Liver (tissue), 9 donors: Measurements from ENCODE around the gene NOS3. TPM values are rescaled to one million over a fixed set of nuclear protein-coding genes. Genes with fewer than 3 reads are reported as not detected.

Source experiments
- DNase-seq: peaks from one replicate; pipeline ENCODE4 v3.0.0-alpha.2; 2017; ENCODE audit warnings: low spot score
- H3K27ac ChIP-seq, 2 donors: one replicate each; pipeline ENCODE4 v1.7.0; 2013; ENCODE audit warnings: inconsistent platforms in 2 of 2, low read length in 2 of 2, control low read depth in 1 of 2, low read depth in 1 of 2, mild to moderate bottlenecking in 1 of 2
- H3K27me3 ChIP-seq, 4 donors: one replicate each; pipeline versions ENCODE4 v1.6.1 to v1.7.0; 2013; ENCODE audit warnings: low read length in 3 of 4, inconsistent platforms in 1 of 4, mild to moderate bottlenecking in 1 of 4, moderate library complexity in 1 of 4; ENCODE audit not compliant: control insufficient read depth in 4 of 4, insufficient read depth in 4 of 4
- H3K36me3 ChIP-seq, 4 donors: one replicate each; pipeline versions ENCODE4 v1.6.1 to v1.7.0; 2013; ENCODE audit warnings: low read length in 3 of 4, mild to moderate bottlenecking in 3 of 4, low read depth in 1 of 4, moderate library complexity in 1 of 4; ENCODE audit not compliant: control insufficient read depth in 4 of 4, insufficient read depth in 3 of 4
- H3K4me1 ChIP-seq, 4 donors: one replicate each; pipeline versions ENCODE4 v1.6.1 to v1.7.0; 2013; ENCODE audit warnings: low read length in 3 of 4, mild to moderate bottlenecking in 3 of 4, moderate library complexity in 1 of 4; ENCODE audit not compliant: control insufficient read depth in 4 of 4, insufficient read depth in 4 of 4
- H3K4me3 ChIP-seq, 3 donors: one replicate each; pipeline versions ENCODE4 v1.6.1 to v1.7.0; 2013; ENCODE audit warnings: low read length in 3 of 3, control low read depth in 1 of 3, low read depth in 1 of 3, mild to moderate bottlenecking in 1 of 3
- H3K9ac ChIP-seq, 2 donors: one replicate each; pipeline ENCODE4 v1.7.0; 2013; ENCODE audit warnings: low read length in 2 of 2, mild to moderate bottlenecking in 2 of 2, moderate library complexity in 2 of 2, control low read depth in 1 of 2, low read depth in 1 of 2
- H3K9me3 ChIP-seq, 4 donors: one replicate each; pipeline versions ENCODE4 v1.6.1 to v1.7.0; 2013; ENCODE audit warnings: low read length in 3 of 4; ENCODE audit not compliant: control insufficient read depth in 4 of 4
- ATF3 ChIP-seq: IDR thresholded peaks from 2 replicates; pipeline ENCODE4 v1.6.1; 2016; ENCODE audit warnings: antibody characterized with exemption
- CTCF ChIP-seq: fragments of 150-350 bp; IDR thresholded peaks from 2 replicates; pipeline ENCODE4 v1.5.1; 2017; ENCODE audit warnings: improper control_type of control experiment, low read depth, low read length; ENCODE audit not compliant: missing input control
- EGR1 ChIP-seq, 2 donors: IDR thresholded peaks; 2 replicates each; pipeline ENCODE4 v1.6.1; 2016 to 2018; ENCODE audit warnings: antibody characterized with exemption in 2 of 2, low read depth in 2 of 2
- FOXA2 ChIP-seq: IDR thresholded peaks from 2 replicates; pipeline ENCODE4 v1.6.1; 2016; ENCODE audit warnings: antibody characterized with exemption
- GABPA ChIP-seq, 2 donors: IDR thresholded peaks in 1 of 2; conservative IDR thresholded peaks in 1 of 2; 2 replicates each; pipeline ENCODE4 v1.6.1; 2016; ENCODE audit warnings: antibody characterized with exemption in 2 of 2, mild to moderate bottlenecking in 1 of 2, moderate library complexity in 1 of 2
- HNF4A ChIP-seq, 2 donors: conservative IDR thresholded peaks; 2 replicates each; pipeline ENCODE4 v1.6.1; 2016; ENCODE audit warnings: antibody characterized with exemption in 2 of 2, mild to moderate bottlenecking in 2 of 2
- HNF4G ChIP-seq: IDR thresholded peaks from 2 replicates; pipeline ENCODE4 v1.6.1; 2016; ENCODE audit warnings: antibody characterized with exemption
- JUND ChIP-seq, 2 donors: IDR thresholded peaks; 2 replicates each; pipeline ENCODE4 v1.6.1; 2016; ENCODE audit warnings: antibody characterized with exemption in 2 of 2
- MAX ChIP-seq: IDR thresholded peaks from 2 replicates; pipeline ENCODE4 v1.6.1; 2016; ENCODE audit warnings: antibody characterized with exemption
- NR2F2 ChIP-seq: IDR thresholded peaks from 2 replicates; pipeline ENCODE4 v1.6.1; 2016; ENCODE audit warnings: antibody characterized with exemption
- RAD21 ChIP-seq, 2 donors: IDR thresholded peaks; 2 replicates each; pipeline ENCODE4 v1.6.1; 2016; ENCODE audit warnings: antibody characterized with exemption in 2 of 2, mild to moderate bottlenecking in 2 of 2
- REST ChIP-seq: IDR thresholded peaks from 2 replicates; pipeline ENCODE4 v1.6.1; 2016; ENCODE audit warnings: antibody characterized with exemption, mild to moderate bottlenecking
- RXRA ChIP-seq, 2 donors: IDR thresholded peaks; 2 replicates each; pipeline ENCODE4 v1.6.1; 2017 to 2018; ENCODE audit warnings: antibody characterized with exemption in 2 of 2, mild to moderate bottlenecking in 1 of 2
- SP1 ChIP-seq: IDR thresholded peaks from 2 replicates; pipeline ENCODE4 v1.6.1; 2018; ENCODE audit warnings: antibody characterized with exemption, mild to moderate bottlenecking
- TAF1 ChIP-seq: conservative IDR thresholded peaks from 2 replicates; pipeline ENCODE4 v1.6.1; 2016; ENCODE audit warnings: antibody characterized with exemption, mild to moderate bottlenecking
- YY1 ChIP-seq: IDR thresholded peaks from 2 replicates; pipeline ENCODE4 v1.6.1; 2016; ENCODE audit warnings: antibody characterized with exemption, mild to moderate bottlenecking
- ZBTB33 ChIP-seq: IDR thresholded peaks from 2 replicates; pipeline ENCODE4 v1.6.1; 2016; ENCODE audit warnings: antibody characterized with exemption
- WGBS: extraction: QIAGEN DNeasy Blood & Tissue Kit; methylation state at CpG from one replicate; pipeline ENCODE4 v1.1.7; 2013; 5-methylcytosine and 5-hydroxymethylcytosine counted together
- polyA plus RNA-seq, 2 donors: library from polyadenylated mRNA; stranded (reverse) in 1 of 2; unstranded in 1 of 2; fragments of 200-250 nt in 1 of 2; fragments of >200 nt in 1 of 2; fragmentation: Nextera tagmentation in 1 of 2; extraction: Ambion mirVana in 1 of 2; gene quantifications; one replicate each; pipeline versions ENCODE4 v1.2.1 to v1.2.3, GENCODE V29; 2013 to 2015
- total RNA-seq, 2 donors: library from RNA; depleted of rRNA; stranded (reverse); fragments of >200 nt; gene quantifications; one replicate each; pipeline ENCODE4 v1.2.3, GENCODE V29; 2014
- donor health status: healthy.
- donor health status: healthy.
- donor health status: healthy.
- donor health status: healthy.
- donor health status: healthy.

NOS3 gene
- total and polyA plus RNA-seq, 4 donors, result 1.6 to 6.1 (median 5.1) TPM

GRCh38 chr7:150996376-150997074 lies 5.7 kb downstream of the NOS3 start:
- no peak overlapping the region for H3K4me3 ChIP-seq
- H3K36me3 ChIP-seq, result no peaks in the 10 kb centered on the region
- H3K4me1 ChIP-seq, result no peaks in the 10 kb centered on the region
- no peak for DNase-seq
- no peaks in the 10 kb centered on the region for H3K9me3 ChIP-seq
- H3K27ac ChIP-seq, result no peak overlapping the region
- no peaks in the 10 kb centered on the region for H3K27me3 ChIP-seq
- H3K9ac ChIP-seq, result no peak overlapping the region
- TF ChIP-seq SP1 (no peak), MAX (no peak), HNF4A (conservative IDR thresholded peaks at IDR 0.05) (no peak), FOXA2 (no peak), HNF4G (no peak), NR2F2 (no peak), ATF3 (no peak), JUND (IDR thresholded peaks at IDR 0.05) (no peak), YY1 (no peak), CTCF (no peak), REST (no peak), ZBTB33 (no peak), GABPA (IDR thresholded peaks at IDR 0.05 in 1 of 2, conservative IDR thresholded peaks at IDR 0.05 in 1 of 2) (no peak), RAD21 (IDR thresholded peaks at IDR 0.05) (no peak), RXRA (IDR thresholded peaks at IDR 0.05) (no peak), EGR1 (IDR thresholded peaks at IDR 0.05; ENCODE audit: low read depth in 2 of 2) (no peak), TAF1 (no peak)
- 47% methylated on average over 31 of the region's 31 CpGs for WGBS
